OCI-LY7 (cell line): Measurements from ENCODE around the gene APOC1.

Source experiments
- CTCF ChIP-seq: fragments of 200-600 bp; sonication (generic); conservative IDR thresholded peaks from 2 replicates; pipeline ENCODE4 v1.5.1; 2014; ENCODE audit warnings: mild to moderate bottlenecking, antibody characterized with exemption, low read length, moderate library complexity, mixed read lengths
- EZH2phosphoT487 ChIP-seq: fragments of 200-600 bp; sonication (generic); IDR thresholded peaks from 2 replicates; pipeline ENCODE4 v1.6.1; 2018; ENCODE audit warnings: low read depth, borderline replicate concordance, mild to moderate bottlenecking, mixed run types, antibody characterized with exemption, low read length, moderate library complexity, mixed read lengths

DNA sequence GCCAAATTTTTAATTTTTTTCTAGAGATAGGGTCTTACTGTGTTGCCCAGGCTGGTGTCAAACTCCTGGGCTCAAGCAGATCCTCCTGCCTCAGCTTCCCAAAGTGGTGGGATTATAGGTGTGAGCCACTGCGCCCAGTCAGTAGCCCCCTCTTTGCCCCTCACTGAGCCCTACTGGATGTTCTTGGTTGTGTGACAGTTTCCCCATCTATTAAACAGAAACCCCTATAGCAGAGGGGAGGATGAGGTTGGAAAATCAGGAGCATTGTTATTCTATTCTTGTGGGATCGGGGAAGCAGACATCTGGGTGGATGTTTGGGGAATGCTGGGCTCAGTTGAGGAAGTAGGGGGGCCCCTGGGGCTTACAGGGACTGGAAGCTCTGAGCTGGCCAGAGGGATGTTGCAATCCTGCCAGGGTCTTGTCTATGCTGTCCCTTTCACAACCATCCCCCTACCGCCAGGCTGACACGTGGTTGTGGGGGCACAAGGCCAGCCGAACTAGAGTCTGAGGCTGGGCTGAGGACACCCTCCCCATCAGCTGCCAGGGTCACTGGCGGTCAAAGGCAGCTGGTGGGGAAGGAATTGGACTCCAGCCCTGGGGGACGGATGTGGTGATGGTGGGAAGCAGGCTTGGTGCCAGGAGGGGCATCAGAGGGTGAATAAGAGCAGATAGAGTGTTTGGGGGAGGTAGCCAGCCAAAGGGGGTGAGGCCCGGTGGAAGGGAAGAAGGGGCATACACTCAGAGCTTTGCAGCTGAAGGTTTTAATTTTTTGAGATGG, 10.9 kb downstream of the APOC1 start:
- TF ChIP-seq CTCF (no peak), EZH2phosphoT487 (no peak)
